ENCODE data around the gene BUB1B.

Gene BUB1B

GRCh38 chr15:40259021-40259420 is 98.2 kb downstream of the BUB1B start:
- Histone ChIP-seq H3K27ac (no peak overlapping the region), H3K4me3 (no peak overlapping the region)
- DNase-seq (ENCODE audit: low spot score): no peak
- TF ChIP-seq, protein P1, sequence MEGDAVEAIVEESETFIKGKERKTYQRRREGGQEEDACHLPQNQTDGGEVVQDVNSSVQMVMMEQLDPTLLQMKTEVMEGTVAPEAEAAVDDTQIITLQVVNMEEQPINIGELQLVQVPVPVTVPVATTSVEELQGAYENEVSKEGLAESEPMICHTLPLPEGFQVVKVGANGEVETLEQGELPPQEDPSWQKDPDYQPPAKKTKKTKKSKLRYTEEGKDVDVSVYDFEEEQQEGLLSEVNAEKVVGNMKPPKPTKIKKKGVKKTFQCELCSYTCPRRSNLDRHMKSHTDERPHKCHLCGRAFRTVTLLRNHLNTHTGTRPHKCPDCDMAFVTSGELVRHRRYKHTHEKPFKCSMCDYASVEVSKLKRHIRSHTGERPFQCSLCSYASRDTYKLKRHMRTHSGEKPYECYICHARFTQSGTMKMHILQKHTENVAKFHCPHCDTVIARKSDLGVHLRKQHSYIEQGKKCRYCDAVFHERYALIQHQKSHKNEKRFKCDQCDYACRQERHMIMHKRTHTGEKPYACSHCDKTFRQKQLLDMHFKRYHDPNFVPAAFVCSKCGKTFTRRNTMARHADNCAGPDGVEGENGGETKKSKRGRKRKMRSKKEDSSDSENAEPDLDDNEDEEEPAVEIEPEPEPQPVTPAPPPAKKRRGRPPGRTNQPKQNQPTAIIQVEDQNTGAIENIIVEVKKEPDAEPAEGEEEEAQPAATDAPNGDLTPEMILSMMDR (IDR thresholded peaks at IDR 0.05): no peak

DNA sequence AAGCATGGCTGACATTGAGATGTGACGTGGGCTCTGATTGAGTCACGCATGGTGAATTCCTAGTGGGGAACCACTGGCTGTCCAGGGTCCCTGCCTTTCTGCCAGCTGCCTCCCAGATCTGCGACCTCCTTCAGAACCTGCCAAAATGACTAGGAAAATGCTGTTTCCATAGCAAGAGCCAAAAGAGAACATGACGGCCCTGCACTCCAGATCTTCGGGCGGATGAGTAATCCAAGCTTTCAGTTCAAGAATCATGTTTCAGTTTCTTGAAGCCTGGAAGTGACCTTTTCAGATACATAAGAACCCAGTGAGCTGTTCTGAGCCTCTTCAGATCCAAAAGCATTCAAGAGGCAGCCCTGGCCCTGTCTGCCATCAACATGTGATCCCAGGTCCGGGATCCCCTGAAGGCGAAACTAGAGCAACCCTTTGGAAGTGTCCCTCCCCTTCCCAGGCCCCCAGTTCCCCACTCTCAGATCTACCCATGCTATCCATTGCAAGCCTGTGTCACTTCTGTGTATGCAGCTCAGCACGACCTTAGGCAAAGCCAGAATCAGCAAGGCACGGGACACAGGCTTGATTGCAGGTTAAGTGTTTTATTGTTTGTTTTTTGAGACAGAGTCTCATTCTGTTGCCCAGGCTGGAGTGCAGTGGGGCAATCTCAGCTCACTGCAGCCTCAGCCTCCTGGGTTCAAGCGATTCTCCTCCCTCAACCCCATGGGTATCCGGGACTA is 102.3 kb downstream of the BUB1B start:
- TF ChIP-seq, protein P1 (IDR thresholded peaks at IDR 0.05): no peak
- Histone ChIP-seq H3K27ac (no peak overlapping the region), H3K4me3 (no peak overlapping the region)
- no peak for DNase-seq (ENCODE audit: low spot score)

- Histone ChIP-seq H3K27ac (no peak overlapping the region), H3K4me3 (no peak overlapping the region)
- DNase-seq (ENCODE audit: low spot score): no peak
- TF ChIP-seq, protein P1 (IDR thresholded peaks at IDR 0.05): no peak
Observed at GRCh38 chr15:40264321-40265153, 103.7 kb downstream of the BUB1B start.

- H3K27ac ChIP-seq: no peak overlapping the region
- TF ChIP-seq, protein P1 (IDR thresholded peaks at IDR 0.05): no peak
- no peak for DNase-seq (ENCODE audit: low spot score)
- no peak overlapping the region for H3K4me3 ChIP-seq
Observed at GRCh38 chr15:40265355-40265754, 104.5 kb downstream of the BUB1B start.

GRCh38 chr15:40265875-40266274 is 105.0 kb downstream of the BUB1B start:
- H3K27ac ChIP-seq: no peak overlapping the region
- TF ChIP-seq, protein P1 (IDR thresholded peaks at IDR 0.05): no peak
- no peak overlapping the region for H3K4me3 ChIP-seq
- DNase-seq (ENCODE audit: low spot score): no peak

GRCh38 chr15:40266828-40267304 is 106.0 kb downstream of the BUB1B start:
- DNase-seq (ENCODE audit: low spot score): no peak
- TF ChIP-seq, protein P1 (IDR thresholded peaks at IDR 0.05): no peak
- no peak overlapping the region for H3K27ac ChIP-seq
- H3K4me3 ChIP-seq: no peak overlapping the region
